ENCODE measurements around the gene SLK.

Gene SLK

GRCh38 chr10:104046651-104047050 lies 79.7 kb downstream of the SLK start:
- in situ Hi-C loops (cut with MboI; ENCODE audit: low pct_unique_long_range_greater_than_20kb, low sequenced_read_pairs, unreplicated experiment): no loop called here
- no peak for DNase-seq (ENCODE audit: low spot score)
- TF ChIP-seq CTCF (IDR thresholded peaks at IDR 0.05; ENCODE audit: extremely low read depth, insufficient read depth, missing control alignments): no peak

- in situ Hi-C loops (cut with MboI; ENCODE audit: low pct_unique_long_range_greater_than_20kb, low sequenced_read_pairs, unreplicated experiment): no loop called here
- no peak for TF ChIP-seq CTCF (IDR thresholded peaks at IDR 0.05; ENCODE audit: extremely low read depth, insufficient read depth, missing control alignments)
- no peak for DNase-seq (ENCODE audit: low spot score)
Measured at GRCh38 chr10:104049504-104050250, 82.7 kb downstream of the SLK start.

GRCh38 chr10:104052431-104052830 lies 85.5 kb downstream of the SLK start:
- DNase-seq (ENCODE audit: low spot score): no peak
- in situ Hi-C loops (cut with MboI; ENCODE audit: low pct_unique_long_range_greater_than_20kb, low sequenced_read_pairs, unreplicated experiment): no loop called here
- TF ChIP-seq CTCF (IDR thresholded peaks at IDR 0.05; ENCODE audit: extremely low read depth, insufficient read depth, missing control alignments): no peak

- TF ChIP-seq CTCF (IDR thresholded peaks at IDR 0.05; ENCODE audit: extremely low read depth, insufficient read depth, missing control alignments): no peak
- in situ Hi-C loops (cut with MboI; ENCODE audit: low pct_unique_long_range_greater_than_20kb, low sequenced_read_pairs, unreplicated experiment): no loop called here
- DNase-seq (ENCODE audit: low spot score): no peak
Measured at GRCh38 chr10:104053201-104053600, 86.3 kb downstream of the SLK start.

- TF ChIP-seq CTCF (IDR thresholded peaks at IDR 0.05; ENCODE audit: extremely low read depth, insufficient read depth, missing control alignments): no peak
- DNase-seq (ENCODE audit: low spot score): no peak
- in situ Hi-C loops (cut with MboI; ENCODE audit: low pct_unique_long_range_greater_than_20kb, low sequenced_read_pairs, unreplicated experiment): no loop called here
Measured at GRCh38 chr10:104054430-104054829, 87.5 kb downstream of the SLK start.

GRCh38 chr10:104056619-104057273 lies 89.8 kb downstream of the SLK start:
- in situ Hi-C loops (cut with MboI; ENCODE audit: low pct_unique_long_range_greater_than_20kb, low sequenced_read_pairs, unreplicated experiment): no loop called here
- DNase-seq (ENCODE audit: low spot score): no peak
- no peak for TF ChIP-seq CTCF (IDR thresholded peaks at IDR 0.05; ENCODE audit: extremely low read depth, insufficient read depth, missing control alignments)
